NCI-H2196 treated with DMSO at 0.1 percent for 48 hours (cell line): Measurements from ENCODE around the gene BOC.
A peak's percentile ranks its signal among the peaks of the same experiment; 100 is the strongest.

Source experiments
- DNase-seq: peaks from one replicate; lab custom pipeline; 2025; ENCODE audit not compliant: unreplicated experiment; lab: John Stamatoyannopoulos, UW

BOC gene

DNA sequence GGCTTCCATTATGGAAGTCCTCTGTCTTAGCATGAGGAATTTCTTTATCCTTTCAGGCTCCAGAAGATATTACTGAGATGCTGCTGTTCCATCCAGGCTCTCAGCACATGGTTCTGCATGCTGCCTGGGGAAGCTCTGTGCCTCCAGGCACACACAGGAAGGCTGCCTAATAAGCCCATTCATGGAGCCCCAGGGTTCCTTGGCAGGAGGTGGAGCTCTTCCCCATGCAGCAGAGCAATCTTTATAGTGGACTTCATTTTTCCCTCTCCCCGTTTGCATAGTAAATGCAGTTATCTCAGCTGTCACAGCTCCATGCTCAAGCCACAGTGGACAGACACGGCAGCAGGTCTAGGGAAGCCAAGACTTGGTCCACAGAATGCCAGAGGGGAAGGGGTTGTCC is 57.6 kb downstream of the BOC start:
- DNase-seq = no peak

DNA sequence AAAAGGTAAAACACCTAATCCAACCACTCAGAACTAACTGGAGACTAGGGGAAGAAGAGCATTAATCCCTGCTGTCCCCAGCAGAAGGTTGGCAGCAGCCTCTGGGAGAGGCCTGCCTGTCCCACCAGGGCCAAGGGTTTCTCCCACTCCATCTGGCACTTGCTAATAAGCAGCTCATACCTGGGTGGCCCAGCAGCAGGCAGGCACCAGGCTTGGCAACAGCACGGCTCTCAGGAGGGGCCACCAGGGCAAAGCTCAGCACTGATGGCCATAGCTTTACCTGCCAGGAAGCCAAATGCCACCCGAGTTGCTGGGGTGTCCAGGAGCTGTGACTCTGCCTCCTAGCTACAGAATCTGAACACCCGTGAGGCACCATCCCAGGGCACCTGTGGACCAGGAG is 58.3 kb downstream of the BOC start:
- DNase-seq = no peak

DNA sequence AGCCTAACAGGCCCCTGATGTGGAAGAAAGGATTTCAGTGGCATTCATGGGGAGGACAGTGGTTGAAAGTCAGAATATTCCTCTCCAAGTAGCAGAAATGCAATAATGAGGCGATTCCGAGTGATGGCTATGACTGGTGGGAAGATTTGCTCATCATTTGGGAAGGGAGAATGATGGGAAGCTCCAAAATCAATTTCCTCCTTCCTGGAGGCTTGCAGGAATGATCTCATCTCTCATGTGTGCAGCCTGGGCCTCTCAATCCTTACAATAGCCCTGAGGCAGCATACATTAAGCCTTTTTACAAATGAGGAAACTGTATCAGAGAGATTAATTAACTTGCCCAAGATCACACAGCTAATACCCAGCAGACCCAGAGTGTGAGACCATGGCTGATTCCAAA is 58.7 kb downstream of the BOC start:
- DNase-seq = no peak

DNA sequence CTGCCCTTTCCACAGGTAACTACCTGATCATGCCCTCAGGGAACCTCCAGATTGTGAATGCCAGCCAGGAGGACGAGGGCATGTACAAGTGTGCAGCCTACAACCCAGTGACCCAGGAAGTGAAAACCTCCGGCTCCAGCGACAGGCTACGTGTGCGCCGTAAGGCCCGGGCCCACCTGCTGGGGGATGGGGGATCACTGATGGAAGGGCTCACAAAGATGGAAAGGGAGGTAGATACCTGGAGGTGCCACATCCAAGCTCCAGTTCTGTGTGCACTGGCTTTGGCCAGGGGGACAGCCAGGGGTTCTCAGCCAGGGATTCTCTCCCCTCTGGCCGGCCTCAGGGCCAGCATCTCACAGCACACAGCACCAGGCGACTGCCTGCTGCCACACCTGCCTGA is 59.4 kb downstream of the BOC start:
- no peak for DNase-seq

DNA sequence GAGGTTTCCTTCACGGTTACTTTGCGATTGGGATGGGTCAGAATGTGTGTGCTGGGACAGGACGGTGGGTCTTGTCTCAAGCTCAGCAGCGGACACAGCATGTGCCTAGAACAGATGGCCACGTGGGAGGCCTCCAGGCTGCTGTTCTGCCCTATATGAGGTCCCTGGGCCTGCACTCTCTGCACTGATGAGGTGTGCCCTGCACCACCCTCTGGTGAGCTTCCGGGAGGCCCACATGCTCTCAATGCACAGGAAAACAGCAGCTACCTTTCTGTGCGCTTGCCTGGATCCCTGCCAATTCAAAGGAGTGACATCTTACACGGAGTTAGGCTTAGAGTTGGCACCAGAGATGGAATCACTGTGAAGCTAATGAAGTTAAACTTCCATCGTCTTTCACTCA is 59.8 kb downstream of the BOC start:
- DNase-seq = no peak

DNA sequence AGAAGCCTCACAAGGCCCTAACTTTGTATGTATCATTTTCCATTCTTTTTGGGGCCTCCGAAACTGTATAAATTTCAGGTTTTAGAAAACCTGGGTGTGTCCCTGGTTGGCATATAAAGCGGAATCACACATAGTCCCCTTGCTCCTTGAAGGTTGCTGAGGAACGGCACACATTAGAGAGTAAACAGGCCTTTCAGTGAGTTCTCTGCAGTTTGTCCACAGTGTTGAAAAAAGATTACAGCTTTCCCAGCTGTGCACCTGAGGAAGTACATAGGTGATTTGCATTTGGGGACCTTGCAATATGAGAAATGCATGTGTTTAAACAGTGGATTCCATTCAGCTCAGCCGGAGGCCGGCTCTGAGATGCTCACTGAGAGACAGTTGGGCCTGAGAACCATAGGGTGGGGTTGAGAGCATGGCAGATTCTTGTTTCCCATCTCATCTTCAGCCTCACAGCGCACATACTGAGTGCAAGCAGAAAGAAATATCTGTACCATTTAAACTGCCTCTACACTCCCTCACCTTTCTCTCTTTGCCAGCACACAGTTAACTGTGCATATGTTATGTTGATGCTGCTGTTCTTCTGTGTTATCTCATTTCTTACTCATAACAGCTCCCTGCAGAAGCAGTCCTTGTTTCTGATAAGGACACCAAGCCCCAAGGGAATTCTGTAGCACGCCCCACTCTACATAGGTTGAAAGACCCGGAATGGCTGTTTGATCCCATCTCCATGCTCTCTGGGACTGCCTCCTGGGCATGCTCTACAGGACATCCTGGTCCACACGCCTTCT is 60.4 kb downstream of the BOC start:
- no peak for DNase-seq

DNA sequence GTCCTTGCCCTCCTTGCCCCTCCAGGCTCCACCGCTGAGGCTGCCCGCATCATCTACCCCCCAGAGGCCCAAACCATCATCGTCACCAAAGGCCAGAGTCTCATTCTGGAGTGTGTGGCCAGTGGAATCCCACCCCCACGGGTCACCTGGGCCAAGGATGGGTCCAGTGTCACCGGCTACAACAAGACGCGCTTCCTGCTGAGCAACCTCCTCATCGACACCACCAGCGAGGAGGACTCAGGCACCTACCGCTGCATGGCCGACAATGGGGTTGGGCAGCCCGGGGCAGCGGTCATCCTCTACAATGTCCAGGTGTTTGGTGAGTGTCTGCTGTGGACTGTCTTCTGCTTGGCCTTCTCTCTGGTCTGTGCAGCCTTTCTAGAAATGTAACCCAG is 61.0 kb downstream of the BOC start:
- DNase-seq = no peak

DNA sequence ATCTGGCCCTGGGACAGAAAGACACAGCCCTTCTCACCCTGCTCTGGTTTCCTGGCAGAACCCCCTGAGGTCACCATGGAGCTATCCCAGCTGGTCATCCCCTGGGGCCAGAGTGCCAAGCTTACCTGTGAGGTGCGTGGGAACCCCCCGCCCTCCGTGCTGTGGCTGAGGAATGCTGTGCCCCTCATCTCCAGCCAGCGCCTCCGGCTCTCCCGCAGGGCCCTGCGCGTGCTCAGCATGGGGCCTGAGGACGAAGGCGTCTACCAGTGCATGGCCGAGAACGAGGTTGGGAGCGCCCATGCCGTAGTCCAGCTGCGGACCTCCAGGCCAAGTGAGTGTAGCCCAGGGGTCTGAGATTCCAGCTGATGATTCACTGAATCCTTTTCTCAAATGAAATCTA is 61.7 kb downstream of the BOC start:
- no peak for DNase-seq

DNA sequence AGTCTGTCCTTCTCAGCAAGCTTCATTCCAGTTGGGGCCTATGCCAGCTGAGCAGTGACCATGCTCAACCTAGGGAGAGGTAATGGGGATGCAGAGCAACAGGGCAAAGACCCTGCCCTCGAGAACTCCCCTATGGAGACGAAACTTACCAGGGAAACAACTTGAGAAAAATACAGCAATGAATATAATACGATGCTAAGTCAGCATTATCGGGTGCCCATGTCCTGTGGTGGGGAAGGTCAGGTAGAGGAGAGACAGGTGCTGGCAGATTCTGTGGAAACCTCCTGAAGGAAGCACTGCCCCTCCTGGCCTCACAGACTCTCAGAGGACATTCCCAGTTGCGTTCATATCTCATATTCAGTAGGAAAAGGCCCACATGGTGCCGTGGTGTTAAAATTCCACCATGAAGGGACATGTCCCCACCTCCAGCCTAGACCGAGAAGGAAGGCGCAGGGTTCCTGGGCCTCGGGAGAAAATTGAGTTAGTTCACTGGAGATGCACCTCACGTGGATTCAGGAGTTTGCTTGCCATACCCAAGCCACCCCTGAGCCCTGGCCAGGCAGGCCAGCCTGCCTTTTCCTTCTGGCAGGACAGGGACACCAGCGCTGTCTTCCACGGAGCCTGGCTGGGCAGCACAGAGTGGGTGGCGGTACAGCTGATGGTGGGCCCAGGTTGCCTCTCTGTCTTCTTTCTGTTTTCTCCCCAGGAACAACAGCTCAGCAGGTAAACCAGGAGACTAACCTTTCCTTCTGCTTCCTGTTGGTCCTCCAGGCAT is 62.4 kb downstream of the BOC start:
- DNase-seq = no peak

DNA sequence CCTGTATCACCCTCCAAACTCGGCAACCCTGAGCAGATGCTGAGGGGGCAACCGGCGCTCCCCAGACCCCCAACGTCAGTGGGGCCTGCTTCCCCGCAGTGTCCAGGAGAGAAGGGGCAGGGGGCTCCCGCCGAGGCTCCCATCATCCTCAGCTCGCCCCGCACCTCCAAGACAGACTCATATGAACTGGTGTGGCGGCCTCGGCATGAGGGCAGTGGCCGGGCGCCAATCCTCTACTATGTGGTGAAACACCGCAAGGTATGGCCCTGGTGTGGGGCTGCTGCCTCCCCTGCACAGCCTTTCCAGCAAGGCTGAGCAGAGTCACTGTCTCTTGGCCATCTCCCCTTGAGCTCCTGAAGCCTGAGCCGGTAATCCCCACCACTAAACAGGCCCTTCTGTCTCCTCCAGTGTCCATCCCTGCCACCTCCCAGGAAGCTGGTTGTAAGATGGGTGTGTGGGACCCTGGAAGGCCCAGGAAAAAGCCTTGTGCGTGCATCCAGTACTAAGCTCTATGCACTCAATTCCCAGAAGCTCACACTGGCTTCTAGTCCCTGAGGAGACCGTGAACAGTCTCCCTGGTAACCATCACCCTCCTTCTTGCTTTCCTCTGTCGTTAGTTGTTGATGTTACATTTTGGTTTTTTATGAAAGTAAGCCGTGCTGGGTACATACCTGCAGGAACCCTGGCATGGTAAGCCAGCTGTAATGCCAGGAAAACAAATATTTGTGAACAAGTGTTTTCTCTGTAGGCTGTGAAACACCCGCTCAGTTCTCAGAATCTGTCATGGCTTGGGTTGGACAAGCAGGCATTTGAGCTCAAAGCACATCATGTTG is 63.3 kb downstream of the BOC start:
- DNase-seq = no peak

DNA sequence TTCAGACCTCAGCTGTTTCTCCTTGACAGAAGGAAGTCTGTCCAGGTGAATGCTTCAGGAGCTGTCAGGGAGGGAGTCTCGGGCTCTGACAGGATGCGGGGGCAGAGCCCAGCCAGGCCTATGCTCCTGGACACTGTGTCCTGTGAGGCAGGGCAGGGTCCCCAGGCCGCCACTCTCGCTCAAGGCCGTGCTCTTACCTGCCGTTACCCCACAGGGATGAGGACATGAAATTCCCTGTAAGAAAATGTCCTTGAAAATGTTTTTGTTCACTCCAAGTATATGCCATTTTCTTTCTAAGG is 63.9 kb downstream of the BOC start:
- no peak for DNase-seq

DNA sequence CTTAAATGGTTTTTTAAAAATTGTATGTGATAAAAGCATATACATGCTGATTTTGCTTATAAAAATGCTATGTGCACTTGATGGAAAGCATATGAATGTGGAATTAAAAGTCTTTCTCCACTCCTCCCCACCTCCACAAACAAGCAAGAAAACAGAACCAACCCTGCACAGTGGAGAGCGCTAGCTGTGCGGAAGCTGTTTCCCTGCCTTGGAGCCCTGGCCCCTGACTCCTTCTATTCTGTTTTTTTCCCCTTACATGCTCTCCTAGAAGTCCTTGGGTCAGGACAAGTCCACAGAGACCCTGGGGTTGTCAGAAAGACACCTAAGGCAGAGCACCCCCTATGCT is 64.2 kb downstream of the BOC start:
- peak; percentile 71 for DNase-seq

DNA sequence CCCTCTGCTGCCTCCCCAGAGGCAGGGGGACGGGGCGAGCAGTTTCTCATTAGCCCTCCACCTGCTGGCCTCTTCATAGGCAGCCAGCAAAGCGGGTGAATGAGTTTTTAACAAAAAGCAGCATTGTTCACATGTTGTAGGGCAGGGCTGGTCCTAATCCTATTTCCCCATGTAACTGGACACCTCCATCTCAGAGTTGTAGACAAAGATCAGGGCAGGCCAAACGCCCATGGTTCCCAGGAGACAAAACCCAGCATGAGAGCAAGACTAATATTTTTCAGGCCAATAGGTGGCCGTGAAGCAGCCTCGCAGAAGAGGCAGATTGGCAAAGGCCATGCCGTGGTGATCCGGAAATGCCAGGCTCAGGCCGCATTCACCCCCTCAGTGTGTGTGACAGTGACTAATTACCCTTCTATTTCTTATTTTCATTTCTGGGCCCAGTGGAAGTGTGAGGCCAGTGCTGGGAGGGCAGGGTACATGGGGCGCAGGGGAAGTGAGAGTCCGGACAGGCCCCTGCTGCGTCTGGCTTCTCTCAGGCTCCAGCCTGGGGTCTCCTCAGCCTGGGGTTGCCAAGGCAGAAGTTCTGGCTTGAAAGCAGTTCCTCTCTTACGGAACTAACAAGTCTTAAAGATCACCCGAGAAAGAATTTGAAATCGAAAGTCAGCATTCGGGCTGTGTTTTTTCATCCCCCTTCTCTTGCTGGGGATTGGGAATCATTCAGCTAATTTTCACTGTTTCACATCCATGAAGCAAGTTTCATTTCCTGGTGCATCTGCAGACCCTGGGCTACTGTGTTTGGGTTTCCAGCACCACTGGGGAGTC is 64.8 kb downstream of the BOC start:
- DNase-seq = peak; percentile 94

DNA sequence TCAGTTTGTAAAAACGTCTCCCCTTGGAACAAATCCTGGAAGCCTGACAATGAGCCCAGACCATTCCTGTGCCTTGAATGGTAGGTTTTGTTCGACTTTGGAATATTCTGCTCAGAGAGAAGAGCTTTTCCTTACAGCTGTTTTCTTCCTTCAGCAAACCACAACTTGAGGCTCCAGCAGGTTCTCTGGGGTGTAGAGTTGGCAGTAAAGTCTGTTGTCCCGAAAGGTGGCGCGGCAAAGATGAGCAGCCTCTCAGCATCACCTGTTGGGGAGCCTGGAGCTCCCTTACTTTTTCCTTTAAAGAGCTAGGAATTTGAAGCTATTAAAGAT is 65.4 kb downstream of the BOC start:
- DNase-seq = no peak

DNA sequence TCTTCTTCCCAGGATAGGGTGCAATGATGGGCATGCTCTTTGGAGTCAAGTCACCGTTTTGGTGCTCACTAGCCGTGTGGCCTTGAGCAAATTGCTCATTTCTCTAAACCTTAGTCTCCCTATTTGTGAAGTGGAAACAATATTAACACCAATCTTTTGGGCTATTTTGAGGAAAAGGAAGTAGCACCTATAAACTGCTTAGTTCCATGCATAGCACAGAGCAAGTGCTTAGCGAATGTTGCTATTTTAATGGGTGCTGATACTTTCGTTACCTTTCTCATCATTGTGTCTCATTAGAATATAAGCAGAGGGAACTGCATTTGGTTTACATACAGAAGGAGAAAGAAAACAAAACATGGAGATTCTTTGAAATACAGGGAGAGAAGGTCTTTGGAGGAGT is 66.1 kb downstream of the BOC start:
- no peak for DNase-seq

DNA sequence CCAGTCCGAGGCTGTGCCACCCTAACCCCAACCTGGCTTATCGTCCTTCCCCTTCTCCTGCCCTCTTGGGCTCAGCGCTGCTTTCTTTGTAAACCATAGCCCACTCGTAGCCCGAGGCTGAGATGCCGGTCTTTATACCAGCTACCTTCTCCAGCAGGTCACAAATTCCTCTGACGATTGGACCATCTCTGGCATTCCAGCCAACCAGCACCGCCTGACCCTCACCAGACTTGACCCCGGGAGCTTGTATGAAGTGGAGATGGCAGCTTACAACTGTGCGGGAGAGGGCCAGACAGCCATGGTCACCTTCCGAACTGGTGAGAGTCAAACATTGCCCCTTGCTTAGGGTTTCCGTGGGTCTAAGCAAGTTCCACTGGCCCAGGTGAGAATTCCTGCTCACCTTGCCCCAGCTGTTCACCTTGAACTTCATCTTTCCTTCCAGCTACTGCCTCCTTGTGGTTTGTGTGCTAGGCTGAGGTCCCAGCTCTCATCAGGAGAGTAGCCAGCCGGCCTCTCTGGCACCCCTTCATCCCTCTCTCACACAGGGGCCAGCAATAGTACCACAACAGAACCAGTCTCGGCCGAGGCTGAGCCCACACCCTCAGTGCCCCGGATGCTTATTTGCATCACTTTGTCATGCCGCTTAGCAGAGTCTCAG is 66.7 kb downstream of the BOC start:
- DNase-seq = no peak

DNA sequence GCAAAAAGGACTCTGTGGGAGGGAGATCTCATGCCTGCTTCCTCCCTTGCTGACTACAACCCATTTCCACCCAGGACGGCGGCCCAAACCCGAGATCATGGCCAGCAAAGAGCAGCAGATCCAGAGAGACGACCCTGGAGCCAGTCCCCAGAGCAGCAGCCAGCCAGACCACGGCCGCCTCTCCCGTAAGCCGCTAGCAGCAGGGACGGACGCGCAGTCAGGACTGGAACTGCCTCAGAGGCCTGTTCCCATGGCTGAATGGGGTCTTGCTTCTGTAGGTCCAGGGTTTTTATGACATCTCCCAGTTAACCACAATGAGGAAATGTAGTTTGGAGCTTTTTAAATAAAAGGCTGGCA is 67.2 kb downstream of the BOC start:
- DNase-seq = no peak

DNA sequence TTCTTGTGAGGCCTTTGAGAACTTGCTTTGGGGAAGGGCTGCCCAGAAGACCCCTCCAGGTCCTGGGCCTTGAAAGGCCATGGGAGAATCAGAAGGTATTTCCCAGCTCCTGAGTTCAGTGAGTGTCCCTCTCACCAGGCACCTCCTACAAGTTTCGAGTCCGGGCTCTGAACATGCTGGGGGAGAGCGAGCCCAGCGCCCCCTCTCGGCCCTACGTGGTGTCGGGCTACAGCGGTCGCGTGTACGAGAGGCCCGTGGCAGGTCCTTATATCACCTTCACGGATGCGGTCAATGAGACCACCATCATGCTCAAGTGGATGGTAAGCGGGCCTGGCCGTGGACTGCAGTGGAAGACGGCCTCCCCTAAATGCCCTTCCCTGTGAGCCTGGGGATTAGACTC is 68.3 kb downstream of the BOC start:
- DNase-seq = no peak

DNA sequence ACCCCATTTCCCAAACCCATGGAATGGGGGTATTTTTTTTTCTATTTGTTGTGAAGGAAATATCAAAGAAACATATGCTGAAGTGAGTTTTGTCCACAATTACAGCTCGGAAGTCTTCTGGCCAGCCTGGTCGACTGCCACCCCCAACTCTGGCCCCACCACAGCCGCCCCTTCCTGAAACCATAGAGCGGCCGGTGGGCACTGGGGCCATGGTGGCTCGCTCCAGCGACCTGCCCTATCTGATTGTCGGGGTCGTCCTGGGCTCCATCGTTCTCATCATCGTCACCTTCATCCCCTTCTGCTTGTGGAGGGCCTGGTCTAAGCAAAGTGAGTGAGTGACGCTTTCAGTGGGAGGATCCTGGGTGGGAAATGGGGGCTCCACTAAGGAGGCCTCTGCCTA is 71.9 kb downstream of the BOC start:
- no peak for DNase-seq

DNA sequence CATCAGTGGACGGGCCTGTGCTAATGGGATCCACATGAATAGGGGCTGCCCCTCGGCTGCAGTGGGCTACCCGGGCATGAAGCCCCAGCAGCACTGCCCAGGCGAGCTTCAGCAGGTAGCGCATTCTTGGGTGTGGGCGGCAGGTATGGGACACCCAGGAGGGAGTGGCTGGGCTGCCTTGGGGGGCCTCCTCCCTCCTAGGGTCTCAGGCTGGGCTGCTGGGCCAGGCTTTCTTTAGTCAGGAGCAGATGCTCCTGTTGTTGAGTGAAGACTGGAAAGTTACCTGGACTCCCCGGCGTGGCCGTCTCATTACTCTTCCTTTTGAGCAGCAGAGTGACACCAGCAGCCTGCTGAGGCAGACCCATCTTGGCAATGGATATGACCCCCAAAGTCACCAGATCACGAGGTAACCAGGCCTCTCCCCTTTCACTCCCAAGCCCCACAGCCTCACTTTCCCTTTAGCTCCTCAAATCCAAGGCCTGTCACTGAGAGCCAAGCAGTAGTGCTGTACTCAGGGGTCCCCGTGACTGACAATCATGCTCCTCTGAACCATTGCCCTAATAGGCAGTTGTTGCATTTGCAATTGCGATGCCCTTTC is 73.2 kb downstream of the BOC start:
- DNase-seq = no peak

DNA sequence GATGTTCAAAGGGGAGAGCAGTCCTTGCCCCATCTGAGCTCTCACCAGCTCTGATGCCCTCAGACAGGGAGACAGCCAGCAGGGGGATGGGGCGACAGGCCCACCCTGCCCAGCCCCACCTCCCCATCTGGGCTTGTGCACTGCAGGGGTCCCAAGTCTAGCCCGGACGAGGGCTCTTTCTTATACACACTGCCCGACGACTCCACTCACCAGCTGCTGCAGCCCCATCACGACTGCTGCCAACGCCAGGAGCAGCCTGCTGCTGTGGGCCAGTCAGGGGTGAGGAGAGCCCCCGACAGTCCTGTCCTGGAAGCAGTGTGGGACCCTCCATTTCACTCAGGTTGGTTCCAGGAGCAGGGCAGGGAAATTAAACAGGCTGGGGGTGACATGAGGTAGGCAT is 73.9 kb downstream of the BOC start:
- DNase-seq = no peak
